Measurements from ENCODE around the gene JCHAIN. TPM values are rescaled to one million over a fixed set of nuclear protein-coding genes. Genes with fewer than 3 reads are reported as not detected.

JCHAIN gene
- total RNA-seq, 2 donors from 2014 or later: 1.8 to 2.7 TPM

DNA sequence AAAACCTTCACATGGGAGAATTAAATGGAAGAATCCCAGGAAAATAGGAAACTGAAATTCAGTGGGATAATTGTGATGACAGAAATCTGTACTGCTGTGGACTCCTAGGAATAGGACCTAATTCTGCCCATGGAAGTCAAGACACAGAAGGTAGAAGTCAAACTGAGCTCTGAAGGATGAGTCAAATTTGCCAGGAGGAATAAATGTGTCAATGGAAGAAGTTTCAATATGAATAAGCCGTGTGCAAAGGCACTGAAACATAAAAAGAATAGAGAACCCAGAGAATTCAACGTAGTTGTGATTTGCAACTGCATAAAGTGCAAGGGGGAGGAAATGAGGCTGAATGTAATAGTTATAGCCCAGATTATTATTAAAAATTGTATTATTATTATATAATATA, 26.1 kb downstream of the JCHAIN start:
- DNase-seq (ENCODE audit: low spot score): no peak
- peaks cover 0 to 11% of the 10 kb centered on the region in 2 donors for H3K4me1 ChIP-seq

DNA sequence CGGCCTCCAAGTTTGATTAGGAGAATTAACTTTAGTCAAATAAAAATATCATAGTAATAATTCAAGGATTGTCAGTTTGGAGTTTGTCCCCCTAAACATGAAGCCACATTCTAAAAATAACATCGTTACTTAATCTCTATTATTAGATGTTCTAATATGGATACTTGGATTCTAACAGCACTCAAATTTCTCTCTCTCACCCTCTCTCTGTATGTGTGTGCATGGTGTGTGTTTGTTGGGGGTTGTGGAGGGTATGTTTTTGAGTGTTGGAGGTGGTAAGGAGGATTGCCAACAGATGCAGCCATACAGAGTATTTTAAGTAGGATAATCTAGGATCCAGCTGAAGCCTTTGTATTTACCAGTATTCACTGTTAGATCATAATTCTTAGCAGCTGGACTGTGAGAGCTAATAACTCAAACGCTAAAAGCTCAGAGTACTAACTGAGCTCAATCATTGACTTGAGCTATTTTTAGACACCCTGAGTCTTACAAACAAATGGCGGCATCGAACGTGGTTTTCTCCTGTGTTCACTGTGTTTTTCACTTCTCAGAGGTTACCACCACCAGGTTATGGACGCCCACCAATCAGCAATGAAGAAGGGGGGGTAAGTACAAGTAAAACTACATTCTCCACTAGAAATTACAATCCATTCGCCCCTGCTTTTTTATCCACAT, 28.9 kb downstream of the JCHAIN start:
- DNase-seq (ENCODE audit: low spot score): no peak
- Histone ChIP-seq H3K9me3 (no peaks in the 10 kb centered on the region), H3K4me1 (peaks cover 0 to 11% of the 10 kb centered on the region in 2 donors), H3K27me3 (no peaks in the 10 kb centered on the region), H3K27ac (peak overlapping the region; percentile 56 to 71), H3K4me3 (peak overlapping the region in 1 of 2 donors; percentile 14), H3K36me3 (no peaks in the 10 kb centered on the region)
- TF ChIP-seq CTCF (IDR thresholded peaks at IDR 0.05): no peak

More for the DNA sequence above, 26.1 kb downstream of the JCHAIN start:
- Histone ChIP-seq H3K36me3 (no peaks in the 10 kb centered on the region), H3K27me3 (no peaks in the 10 kb centered on the region), H3K9me3 (no peaks in the 10 kb centered on the region), H3K27ac (no peak overlapping the region), H3K4me3 (no peak overlapping the region)
- no peak for TF ChIP-seq CTCF (IDR thresholded peaks at IDR 0.05)

DNA sequence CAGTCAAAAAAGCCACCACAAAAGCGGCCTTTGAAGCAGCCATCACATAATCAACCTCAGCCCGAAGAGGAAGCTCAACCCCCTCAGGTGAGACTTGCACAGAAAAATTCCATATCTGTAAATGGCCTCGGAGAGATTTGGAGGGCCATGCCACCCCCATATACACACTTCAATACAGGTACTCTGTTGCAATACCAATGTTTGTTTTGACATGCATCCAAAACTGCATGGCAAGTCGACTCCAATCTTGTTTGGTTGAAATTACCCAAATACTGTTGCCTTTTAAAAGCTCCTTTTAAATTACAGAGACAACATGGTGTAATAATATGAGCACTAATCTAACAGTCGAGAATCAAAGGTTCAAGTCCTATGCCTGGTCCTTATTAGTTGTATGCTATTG, 31.8 kb downstream of the JCHAIN start:
- Histone ChIP-seq H3K27ac (no peak overlapping the region), H3K27me3 (no peaks in the 10 kb centered on the region), H3K4me1 (peaks cover 0 to 11% of the 10 kb centered on the region in 2 donors), H3K4me3 (no peak overlapping the region), H3K36me3 (no peaks in the 10 kb centered on the region), H3K9me3 (no peaks in the 10 kb centered on the region)
- no peak for DNase-seq (ENCODE audit: low spot score)
- no peak for TF ChIP-seq CTCF (IDR thresholded peaks at IDR 0.05)

- H3K27ac ChIP-seq: no peak overlapping the region
- no peak overlapping the region for H3K4me3 ChIP-seq
- no peaks in the 10 kb centered on the region for H3K36me3 ChIP-seq
- no peak for TF ChIP-seq CTCF (IDR thresholded peaks at IDR 0.05)
- peaks cover 0 to 3% of the 10 kb centered on the region in 2 donors for H3K4me1 ChIP-seq
- DNase-seq (ENCODE audit: low spot score): no peak
- no peaks in the 10 kb centered on the region for H3K27me3 ChIP-seq
- H3K9me3 ChIP-seq: no peaks in the 10 kb centered on the region
Observed at GRCh38 chr4:70632028-70632427, 34.3 kb downstream of the JCHAIN start.

GRCh38 chr4:70630162-70630561, 36.1 kb downstream of the JCHAIN start:
- H3K27ac ChIP-seq: no peak overlapping the region
- no peak for TF ChIP-seq CTCF (IDR thresholded peaks at IDR 0.05)
- H3K4me3 ChIP-seq: no peak overlapping the region
- no peaks in the 10 kb centered on the region for H3K4me1 ChIP-seq
- no peaks in the 10 kb centered on the region for H3K36me3 ChIP-seq
- H3K27me3 ChIP-seq: no peaks in the 10 kb centered on the region
- no peaks in the 10 kb centered on the region for H3K9me3 ChIP-seq
- DNase-seq (ENCODE audit: low spot score): no peak
